Breast epithelium (tissue), 4 donors: ENCODE results near the gene RNASE7. TPM values are rescaled to one million over a fixed set of nuclear protein-coding genes. Genes with fewer than 3 reads are reported as not detected.
A peak's percentile ranks its signal among the peaks of the same experiment; 100 is the strongest.
"Not testable (repeated sequence)": the region's sequence is repeated elsewhere in the genome, so short reads cannot be mapped to it uniquely, and the experiment has no call there.

Experiments
- DNase-seq, 2 donors: peaks; one replicate each; pipeline ENCODE4 v3.0.0-alpha.2; 2019; ENCODE audit warnings: low spot score in 2 of 2
- H3K27ac ChIP-seq, 2 donors: fragments of 200-600 bp; sonication (generic) in 1 of 2; one replicate each; pipeline ENCODE4 v1.5.1; 2016 to 2019; ENCODE audit warnings: mild to moderate bottlenecking in 1 of 2
- H3K27me3 ChIP-seq, 2 donors: fragments of 200-600 bp; sonication (generic) in 1 of 2; one replicate each; pipeline versions ENCODE4 v1.5.1 to v1.6.0; 2017 to 2019; ENCODE audit warnings: control low read depth in 1 of 2, mild to moderate bottlenecking in 1 of 2
- H3K36me3 ChIP-seq: fragments of 200-600 bp; one replicate; pipeline ENCODE4 v1.5.1; 2019
- H3K4me1 ChIP-seq, 2 donors: fragments of 200-600 bp; sonication (generic); one replicate each; pipeline ENCODE4 v1.5.1; 2016 to 2019; ENCODE audit warnings: control low read depth in 1 of 2
- H3K4me3 ChIP-seq, 3 donors: fragments of 200-600 bp; sonication (generic); 1 replicate in 2 of 3; 2 replicates in 1 of 3; pipeline ENCODE4 v1.5.1; 2016 to 2019; ENCODE audit warnings: mild to moderate bottlenecking in 3 of 3, moderate library complexity in 2 of 3
- H3K9me3 ChIP-seq, 2 donors: fragments of 200-600 bp; sonication (generic) in 1 of 2; one replicate each; pipeline ENCODE4 v1.5.1; 2016 to 2019; ENCODE audit warnings: control low read depth in 1 of 2
- POLR2A ChIP-seq: fragments of 450-650 bp; IDR thresholded peaks from one replicate; pipeline ENCODE4 v1.6.1; 2016; ENCODE audit warnings: antibody characterized with exemption, mild to moderate bottlenecking, moderate library complexity
- POLR2AphosphoS5 ChIP-seq, 3 donors: sonication (generic); formaldehyde crosslinking; IDR thresholded peaks; one replicate each; pipeline ENCODE4 v1.6.1; 2017; ENCODE audit warnings: antibody characterized with exemption in 3 of 3
- intact Hi-C: fragments of 100-400 bp; cut with DNase I; formaldehyde crosslinking; loops from one replicate; pipeline ENCODE4 v1.15.1; 2023; ENCODE audit warnings: low total_unique reads
- total RNA-seq, 3 donors: library from RNA; depleted of rRNA; stranded (reverse); fragments of >200 nt; gene quantifications; one replicate each; pipeline ENCODE4 v1.1.0, GENCODE V29; 2016
- TF ChIP-seq, protein P1 (sequence below), 3 donors: fragments of 450-650 bp; IDR thresholded peaks; one replicate each; pipeline ENCODE4 v1.5.1; 2016 to 2017; ENCODE audit warnings: antibody characterized with exemption in 3 of 3, mild to moderate bottlenecking in 3 of 3, moderate library complexity in 3 of 3

Gene RNASE7
- total RNA-seq, 3 donors from 2014 or later: 1.6 to 3.1 TPM; not detected in 1

GRCh38 chr14:20998674-20999366, 43.3 kb upstream of the RNASE7 start, which contains the start of gene SLC39A2:
Gene SLC39A2 (plus strand): TSS chr14:20999293. CDS start chr14:20999447, 154 bp downstream.
- H3K4me3 ChIP-seq: no peak within 1 kb of the TSS
- peak within 1 kb of the TSS; percentile 79 to 81 for H3K27ac ChIP-seq
- H3K4me1 ChIP-seq: no peaks in the 10 kb centered on the region
- TF ChIP-seq POLR2AphosphoS5 (IDR thresholded peaks at IDR 0.05) (no peak), POLR2A (no peak)
- TF ChIP-seq, protein P1, sequence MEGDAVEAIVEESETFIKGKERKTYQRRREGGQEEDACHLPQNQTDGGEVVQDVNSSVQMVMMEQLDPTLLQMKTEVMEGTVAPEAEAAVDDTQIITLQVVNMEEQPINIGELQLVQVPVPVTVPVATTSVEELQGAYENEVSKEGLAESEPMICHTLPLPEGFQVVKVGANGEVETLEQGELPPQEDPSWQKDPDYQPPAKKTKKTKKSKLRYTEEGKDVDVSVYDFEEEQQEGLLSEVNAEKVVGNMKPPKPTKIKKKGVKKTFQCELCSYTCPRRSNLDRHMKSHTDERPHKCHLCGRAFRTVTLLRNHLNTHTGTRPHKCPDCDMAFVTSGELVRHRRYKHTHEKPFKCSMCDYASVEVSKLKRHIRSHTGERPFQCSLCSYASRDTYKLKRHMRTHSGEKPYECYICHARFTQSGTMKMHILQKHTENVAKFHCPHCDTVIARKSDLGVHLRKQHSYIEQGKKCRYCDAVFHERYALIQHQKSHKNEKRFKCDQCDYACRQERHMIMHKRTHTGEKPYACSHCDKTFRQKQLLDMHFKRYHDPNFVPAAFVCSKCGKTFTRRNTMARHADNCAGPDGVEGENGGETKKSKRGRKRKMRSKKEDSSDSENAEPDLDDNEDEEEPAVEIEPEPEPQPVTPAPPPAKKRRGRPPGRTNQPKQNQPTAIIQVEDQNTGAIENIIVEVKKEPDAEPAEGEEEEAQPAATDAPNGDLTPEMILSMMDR (IDR thresholded peaks at IDR 0.05): no peak
- H3K27me3 ChIP-seq: no peaks in the 10 kb centered on the region
- intact Hi-C loops: no loop called here
- peaks cover 12% of the 10 kb centered on the region for H3K36me3 ChIP-seq
- H3K9me3 ChIP-seq: no peaks in the 10 kb centered on the region
- peak; percentile 66 to 69 for DNase-seq

- H3K4me3 ChIP-seq: no peak overlapping the region
- intact Hi-C loops: no loop called here
- H3K4me1 ChIP-seq: no peaks in the 10 kb centered on the region
- H3K27ac ChIP-seq: peak overlapping the region in 1 of 2 donors; percentile 81
- no peak for DNase-seq
- no peaks in the 10 kb centered on the region for H3K9me3 ChIP-seq
- TF ChIP-seq POLR2A (no peak), POLR2AphosphoS5 (IDR thresholded peaks at IDR 0.05) (no peak)
- TF ChIP-seq, protein P1 (IDR thresholded peaks at IDR 0.05): no peak
- peaks cover 12% of the 10 kb centered on the region for H3K36me3 ChIP-seq
- no peaks in the 10 kb centered on the region for H3K27me3 ChIP-seq
Measured at GRCh38 chr14:20999591-20999990, 42.6 kb upstream of the RNASE7 start.

- no peak for DNase-seq
- no peaks in the 10 kb centered on the region for H3K4me1 ChIP-seq
- H3K27ac ChIP-seq: no peak overlapping the region
- peaks cover 5% of the 10 kb centered on the region for H3K36me3 ChIP-seq
- H3K27me3 ChIP-seq: no peaks in the 10 kb centered on the region
- H3K9me3 ChIP-seq: no peaks in the 10 kb centered on the region
- TF ChIP-seq, protein P1 (IDR thresholded peaks at IDR 0.05): no peak
- TF ChIP-seq POLR2A: no peak
- no peak for TF ChIP-seq POLR2AphosphoS5 (IDR thresholded peaks at IDR 0.05)
- no peak overlapping the region for H3K4me3 ChIP-seq
- intact Hi-C loops: no loop called here
Measured at GRCh38 chr14:21001218-21001617, 40.9 kb upstream of the RNASE7 start.

DNA sequence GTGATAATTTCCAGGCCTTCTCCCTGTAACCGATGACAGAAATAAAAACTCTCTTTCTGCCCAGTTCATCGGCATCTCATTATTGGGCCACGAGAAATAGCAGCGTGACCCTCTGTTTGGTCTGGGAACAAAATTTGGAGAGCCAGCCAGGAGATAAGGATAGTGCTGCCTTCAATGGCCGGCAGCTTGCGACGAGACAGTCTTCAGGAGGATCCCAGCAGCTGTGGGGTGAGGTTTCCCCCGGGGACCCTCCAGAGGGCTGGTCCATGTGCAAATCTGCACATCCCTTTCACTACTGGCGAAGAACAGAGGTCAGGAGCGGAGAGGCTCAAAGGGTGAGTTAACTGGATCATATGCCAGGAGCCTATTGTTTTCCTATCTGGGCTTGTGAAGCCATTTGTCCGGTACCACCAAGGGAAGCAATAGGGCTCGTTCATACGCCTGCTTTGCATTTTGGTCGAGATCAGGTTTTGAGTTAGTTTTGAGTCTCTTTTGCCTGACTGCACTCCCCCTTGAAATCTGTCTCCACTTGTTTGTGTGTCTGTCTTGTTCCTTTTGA, 38.3 kb upstream of the RNASE7 start:
- no peak for DNase-seq
- Histone ChIP-seq H3K27me3 (no peaks in the 10 kb centered on the region), H3K36me3 (no peaks in the 10 kb centered on the region), H3K9me3 (no peaks in the 10 kb centered on the region), H3K4me3 (no peak overlapping the region), H3K27ac (no peak overlapping the region), H3K4me1 (no peaks in the 10 kb centered on the region)
- intact Hi-C loops: no loop called here
- TF ChIP-seq POLR2AphosphoS5 (IDR thresholded peaks at IDR 0.05) (no peak), POLR2A (no peak)
- TF ChIP-seq, protein P1 (IDR thresholded peaks at IDR 0.05): no peak

DNA sequence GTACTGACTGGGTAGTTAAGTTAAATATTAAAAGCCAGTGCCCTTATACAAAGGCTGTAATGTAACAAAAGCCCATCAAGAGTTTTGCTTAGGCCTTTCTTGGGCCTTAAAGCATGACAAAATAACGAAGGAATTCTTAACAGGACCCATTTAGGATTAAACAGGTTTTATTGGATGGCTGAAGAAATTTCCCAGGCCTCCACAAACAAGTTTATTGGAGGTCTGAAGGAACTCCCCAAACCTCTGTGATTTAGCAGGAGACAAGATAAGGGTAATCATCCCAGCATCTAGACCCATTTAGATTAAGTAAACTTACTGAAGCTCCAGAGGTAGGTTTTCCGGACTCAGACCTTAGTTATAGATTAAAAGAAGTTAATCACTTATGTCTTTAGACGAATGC, 32.4 kb upstream of the RNASE7 start:
- H3K27ac ChIP-seq, H3K4me3 ChIP-seq, H3K4me1 ChIP-seq, DNase-seq, H3K9me3 ChIP-seq, intact Hi-C loops, H3K36me3 ChIP-seq, H3K27me3 ChIP-seq: not testable (repeated sequence)
